Embryonic facial prominence (tissue), 1 donor: ENCODE results near the gene PLAAT4.
"Not testable (repeated sequence)": the region's sequence is repeated elsewhere in the genome, so short reads cannot be mapped to it uniquely, and the experiment has no call there.

Experiments
- DNase-seq: peaks from one replicate; pipeline ENCODE4 v3.0.0-alpha.2; 2016; ENCODE audit errors: extremely low spot score

Gene PLAAT4

GRCh38 chr11:63572026-63572688, 35.5 kb downstream of the PLAAT4 start:
- no peak for DNase-seq

- no peak for DNase-seq
Measured at GRCh38 chr11:63573881-63574855, 37.6 kb downstream of the PLAAT4 start.

- DNase-seq, result no peak
Measured at GRCh38 chr11:63574856-63575602, 38.4 kb downstream of the PLAAT4 start.

- not testable (repeated sequence) for DNase-seq
Measured at GRCh38 chr11:63578882-63579281, 42.3 kb downstream of the PLAAT4 start.

- DNase-seq, result not testable (repeated sequence)
Measured at GRCh38 chr11:63581224-63581623, 44.6 kb downstream of the PLAAT4 start.

GRCh38 chr11:63583357-63583677, 46.7 kb downstream of the PLAAT4 start:
- DNase-seq, result no peak

GRCh38 chr11:63586451-63587166, 50.0 kb downstream of the PLAAT4 start:
- DNase-seq, result no peak

- no peak for DNase-seq
Measured at GRCh38 chr11:63589000-63589399, 52.4 kb downstream of the PLAAT4 start.

GRCh38 chr11:63590024-63590788, 53.6 kb downstream of the PLAAT4 start:
- DNase-seq, result no peak

GRCh38 chr11:63592975-63593395, 56.4 kb downstream of the PLAAT4 start:
- DNase-seq, result no peak

- DNase-seq, result no peak
Measured at GRCh38 chr11:63595296-63595695, 58.7 kb downstream of the PLAAT4 start.
